Astrocyte (in vitro differentiated cells and primary cell): ENCODE measurements around the gene RSBN1. TPM values are rescaled to one million over a fixed set of nuclear protein-coding genes. Genes with fewer than 3 reads are reported as not detected.

ENCODE experiments used
- DNase-seq: peaks from one replicate; pipeline ENCODE4 v3.0.0-alpha.2; 2010; ENCODE audit warnings: low read depth
- FAIRE-seq: peaks from 2 replicates; lab custom pipeline; 2011; peaks lifted over from hg19 to GRCh38; lab: Jason Lieb, UNC
- H2AFZ ChIP-seq: 2 replicates; pipeline ENCODE4 v1.6.0; 2012; ENCODE audit warnings: low read depth, low read length, inconsistent platforms
- H3K27ac ChIP-seq: 2 replicates; pipeline ENCODE4 v1.5.1; 2011; ENCODE audit warnings: low read depth, low read length, inconsistent platforms
- H3K27me3 ChIP-seq: 2 replicates; pipeline ENCODE4 v1.6.0; 2011; ENCODE audit warnings: low read length, inconsistent platforms; ENCODE audit not compliant: insufficient read depth
- H3K36me3 ChIP-seq: 2 replicates; pipeline ENCODE4 v1.5.1; 2011; ENCODE audit warnings: low read length, inconsistent platforms; ENCODE audit not compliant: insufficient read depth
- H3K4me1 ChIP-seq: 2 replicates; pipeline ENCODE4 v1.5.1; 2011; ENCODE audit warnings: low read length, inconsistent platforms; ENCODE audit not compliant: insufficient read depth
- H3K4me2 ChIP-seq: 2 replicates; pipeline ENCODE4 v1.6.0; 2012; ENCODE audit warnings: low read length, inconsistent platforms
- H3K4me3 ChIP-seq: 2 replicates; pipeline ENCODE4 v1.5.1; 2011; ENCODE audit warnings: low read depth, mild to moderate bottlenecking, low read length, inconsistent platforms; ENCODE audit not compliant: insufficient read depth
- H3K79me2 ChIP-seq: 2 replicates; pipeline ENCODE4 v1.6.0; 2012; ENCODE audit warnings: mild to moderate bottlenecking, low read length, inconsistent platforms; ENCODE audit not compliant: insufficient read depth
- H3K9ac ChIP-seq: 2 replicates; pipeline ENCODE4 v1.6.0; 2012; ENCODE audit warnings: mild to moderate bottlenecking, low read length, inconsistent platforms
- H3K9me3 ChIP-seq: 2 replicates; pipeline ENCODE4 v1.5.1; 2012; ENCODE audit warnings: low read depth, mild to moderate bottlenecking, low read length, inconsistent platforms; ENCODE audit not compliant: insufficient read depth
- H4K20me1 ChIP-seq: 2 replicates; pipeline ENCODE4 v1.6.0; 2012; ENCODE audit warnings: low read length, inconsistent platforms; ENCODE audit not compliant: insufficient read depth
- H3K27ac Mint-ChIP-seq: one replicate; pipeline ENCODE4 v1.8.0; 2021; ENCODE audit warnings: mild to moderate bottlenecking, mixed read lengths; ENCODE audit not compliant: unreplicated experiment
- H3K27me3 Mint-ChIP-seq: one replicate; pipeline ENCODE4 v1.8.0; 2021; ENCODE audit warnings: low read depth, mixed read lengths; ENCODE audit not compliant: unreplicated experiment
- H3K36me3 Mint-ChIP-seq: one replicate; pipeline ENCODE4 v1.8.0; 2021; ENCODE audit warnings: low read depth, mixed read lengths; ENCODE audit not compliant: unreplicated experiment
- H3K4me1 Mint-ChIP-seq: one replicate; pipeline ENCODE4 v1.8.0; 2021; ENCODE audit warnings: low read depth, mixed read lengths; ENCODE audit not compliant: unreplicated experiment
- H3K4me3 Mint-ChIP-seq: one replicate; pipeline ENCODE4 v1.8.0; 2021; ENCODE audit warnings: mild to moderate bottlenecking, moderate library complexity, mixed read lengths; ENCODE audit not compliant: unreplicated experiment
- H3K9me3 Mint-ChIP-seq: one replicate; pipeline ENCODE4 v1.8.0; 2021; ENCODE audit warnings: mild to moderate bottlenecking, mixed read lengths; ENCODE audit not compliant: unreplicated experiment
- CTCF ChIP-seq: IDR thresholded peaks from 2 replicates; pipeline ENCODE4 v1.5.1; 2011; ENCODE audit warnings: low read depth, mild to moderate bottlenecking, inconsistent platforms, low read length, moderate library complexity; ENCODE audit not compliant: insufficient read depth
- EZH2 ChIP-seq: IDR thresholded peaks from 2 replicates; pipeline ENCODE4 v1.6.1; 2012; ENCODE audit warnings: mild to moderate bottlenecking, low read length, inconsistent platforms; ENCODE audit not compliant: insufficient read depth
- total RNA-seq: library from RNA; stranded (reverse); gene quantifications from 2 replicates; pipeline ENCODE4 v1.2.1, GENCODE V29; 2021

RSBN1 gene
- total RNA-seq, 1 donor from 2014 or later, result 10.6 TPM

- peaks cover 26% of the 10 kb centered on the region for H3K4me1 Mint-ChIP-seq
- Histone ChIP-seq H3K79me2 (peaks cover 99% of the 10 kb centered on the region), H3K9me3 (no peaks in the 10 kb centered on the region), H3K27ac (no peak overlapping the region), H3K4me2 (no peak overlapping the region), H4K20me1 (peaks cover 38% of the 10 kb centered on the region), H3K27me3 (no peaks in the 10 kb centered on the region), H3K4me1 (peaks cover 12% of the 10 kb centered on the region), H3K36me3 (no peaks in the 10 kb centered on the region), H3K9ac (no peak overlapping the region), H2AFZ (no peak overlapping the region), H3K4me3 (no peak overlapping the region)
- H3K27ac Mint-ChIP-seq, result no peak overlapping the region
- H3K27me3 Mint-ChIP-seq, result no peaks in the 10 kb centered on the region
- no peak overlapping the region for H3K4me3 Mint-ChIP-seq
- H3K36me3 Mint-ChIP-seq, result no peaks in the 10 kb centered on the region
- DNase-seq (no peak), FAIRE-seq (no peak)
- no peak for TF ChIP-seq CTCF
- no peaks in the 10 kb centered on the region for H3K9me3 Mint-ChIP-seq
These were observed 6.6 kb downstream of the RSBN1 start for GRCh38 chr1:113805639-113806038.

- Histone ChIP-seq H3K4me2 (no peak overlapping the region), H3K79me2 (peaks cover 99% of the 10 kb centered on the region), H3K27ac (peak overlapping the region; percentile 20), H4K20me1 (peaks cover 35% of the 10 kb centered on the region), H3K9ac (no peak overlapping the region), H3K4me1 (peaks cover 12% of the 10 kb centered on the region), H3K4me3 (no peak overlapping the region), H3K27me3 (no peaks in the 10 kb centered on the region), H3K36me3 (no peaks in the 10 kb centered on the region), H3K9me3 (no peaks in the 10 kb centered on the region), H2AFZ (no peak overlapping the region)
- Mint-ChIP-seq H3K9me3 (no peaks in the 10 kb centered on the region), H3K4me1 (peaks cover 27% of the 10 kb centered on the region), H3K36me3 (no peaks in the 10 kb centered on the region), H3K4me3 (no peak overlapping the region), H3K27me3 (no peaks in the 10 kb centered on the region), H3K27ac (peak overlapping the region; percentile 41)
- no peak for TF ChIP-seq CTCF
- no peak for TF ChIP-seq EZH2
- FAIRE-seq (no peak), DNase-seq (no peak)
These were observed 7.1 kb downstream of the RSBN1 start for GRCh38 chr1:113805256-113805531.

- Histone ChIP-seq H3K27me3 (no peaks in the 10 kb centered on the region), H3K4me1 (peaks cover 12% of the 10 kb centered on the region), H2AFZ (no peak overlapping the region), H3K36me3 (no peaks in the 10 kb centered on the region), H3K4me2 (peak overlapping the region; percentile 53), H4K20me1 (peaks cover 30% of the 10 kb centered on the region), H3K4me3 (no peak overlapping the region), H3K79me2 (peaks cover 99% of the 10 kb centered on the region), H3K9me3 (no peaks in the 10 kb centered on the region), H3K9ac (peak overlapping the region; percentile 4), H3K27ac (peak overlapping the region; percentile 20)
- no peaks in the 10 kb centered on the region for H3K27me3 Mint-ChIP-seq
- peak overlapping the region; percentile 41 for H3K27ac Mint-ChIP-seq
- TF ChIP-seq CTCF, result no peak
- DNase-seq (peak; percentile 78), FAIRE-seq (no peak)
- H3K4me3 Mint-ChIP-seq, result no peak overlapping the region
- H3K9me3 Mint-ChIP-seq, result no peaks in the 10 kb centered on the region
- H3K36me3 Mint-ChIP-seq, result no peaks in the 10 kb centered on the region
- H3K4me1 Mint-ChIP-seq, result peaks cover 25% of the 10 kb centered on the region
These were observed 7.6 kb downstream of the RSBN1 start for GRCh38 chr1:113804421-113805255.
